ENCODE measurements around the gene KRTAP4-11. TPM values are rescaled to one million over a fixed set of nuclear protein-coding genes. Genes with fewer than 3 reads are reported as not detected.
"Not testable (repeated sequence)": the region's sequence is repeated elsewhere in the genome, so short reads cannot be mapped to it uniquely, and the experiment has no call there.

KRTAP4-11 gene
- not detected in 2 replicates for total RNA-seq (2021)
- long read RNA-seq, result 0 reads

GRCh38 chr17:41117846-41118386 lies at the start of gene KRTAP4-11:
KRTAP4-11 (minus strand) TSS chr17:41118373; CDS start chr17:41118315, 58 bp downstream.
- H3K18ac ChIP-seq (ENCODE audit: insufficient read length, low read depth, low read length), result not testable (repeated sequence)

More at GRCh38 chr17:41117846-41118386, at the start of gene KRTAP4-11:
- not testable (repeated sequence) for H2BK20ac ChIP-seq (ENCODE audit: low read depth, low read length, poor library complexity, severe bottlenecking); H3K27ac ChIP-seq (ENCODE audit: insufficient read length, low read depth, low read length); H2BK15ac ChIP-seq (ENCODE audit: low read depth, low read length); H3K27me3 Mint-ChIP-seq (ENCODE audit: low read depth); H2BK120ac ChIP-seq (ENCODE audit: low read depth, low read length, poor library complexity, severe bottlenecking); H3K4me1 ChIP-seq (ENCODE audit: insufficient read depth, low read length); H3T11ph ChIP-seq (ENCODE audit: low read length); H4K91ac ChIP-seq (ENCODE audit: insufficient read length, low read depth, low read length); H3K14ac ChIP-seq (ENCODE audit: insufficient read depth, low read length); H3K36me3 Mint-ChIP-seq (ENCODE audit: insufficient read depth in 1 of 3, low read depth in 3 of 3); H2BK12ac ChIP-seq (ENCODE audit: insufficient read length, low read depth, low read length); H4K20me1 ChIP-seq (ENCODE audit: control insufficient read depth, insufficient read depth, insufficient read length); H3K27me3 ChIP-seq (ENCODE audit: insufficient read depth, low read length); H4K5ac ChIP-seq (ENCODE audit: insufficient read length, low read depth, low read length); H3K79me2 ChIP-seq (ENCODE audit: insufficient read depth, low read length); H3K9ac ChIP-seq (ENCODE audit: extremely low read depth, insufficient read length, low read length); H3K23me2 ChIP-seq (ENCODE audit: insufficient read length, low read depth, low read length, poor library complexity, severe bottlenecking); H3K23ac ChIP-seq (ENCODE audit: insufficient read length, low read depth, low read length); H3K79me1 ChIP-seq (ENCODE audit: insufficient read depth, low read depth, low read length, poor library complexity, severe bottlenecking); H3K9me3 ChIP-seq (ENCODE audit: control insufficient read depth, low read depth, low read length); H3K4me3 Mint-ChIP-seq; H2BK5ac ChIP-seq (ENCODE audit: insufficient read length, low read length); H2AK5ac ChIP-seq (ENCODE audit: insufficient read length, low read length); H2AFZ ChIP-seq (ENCODE audit: low read length); DNase-seq; H3K4me2 ChIP-seq (ENCODE audit: insufficient read depth, insufficient read length, low read length); H3K4ac ChIP-seq (ENCODE audit: low read depth, low read length); H3K27ac Mint-ChIP-seq; H4K8ac ChIP-seq (replicated peaks; ENCODE audit: insufficient read length, low read depth, low read length); H3K56ac ChIP-seq (ENCODE audit: insufficient read length, low read depth, low read length)
- WGBS (ENCODE audit: extremely low coverage, insufficient read length, low lambda C conversion rate), result no CpG with 5 or more reads among the region's 10 CpGs
- Mint-ChIP-seq H3K9me3 (peaks cover 6 to 29% of the 10 kb centered on the region in 2 experiments), H3K4me1 (peaks cover 28 to 30% of the 10 kb centered on the region in 2 experiments)

Measured in H9 (cell line).